GM19328 (cell line): ENCODE results near the gene CTIF.

Experiments used
- ATAC-seq: cut with Tn5 transposase; IDR thresholded peaks from one replicate; pipeline ENCODE4 v1.9.1; 2021; ENCODE audit warnings: mild to moderate bottlenecking, moderate library complexity; ENCODE audit not compliant: unreplicated experiment

CTIF gene

GRCh38 chr18:48550101-48550729, 11.4 kb downstream of the CTIF start:
- no peak for ATAC-seq

GRCh38 chr18:48551100-48551499, 12.3 kb downstream of the CTIF start:
- ATAC-seq: no peak

GRCh38 chr18:48552130-48552529, 13.3 kb downstream of the CTIF start:
- no peak for ATAC-seq

GRCh38 chr18:48553236-48553635, 14.4 kb downstream of the CTIF start:
- no peak for ATAC-seq

GRCh38 chr18:48554610-48555400, 16.0 kb downstream of the CTIF start:
- no peak for ATAC-seq

- ATAC-seq: no peak
Observed at GRCh38 chr18:48555465-48555995, 16.7 kb downstream of the CTIF start.

- no peak for ATAC-seq
Observed at GRCh38 chr18:48557640-48558174, 18.9 kb downstream of the CTIF start.

GRCh38 chr18:48558248-48558647, 19.4 kb downstream of the CTIF start:
- ATAC-seq: no peak

- no peak for ATAC-seq
Observed at GRCh38 chr18:48560491-48560890, 21.7 kb downstream of the CTIF start.

- ATAC-seq: no peak
Observed at GRCh38 chr18:48562075-48562474, 23.2 kb downstream of the CTIF start.

GRCh38 chr18:48563027-48563426, 24.2 kb downstream of the CTIF start:
- ATAC-seq: no peak

- no peak for ATAC-seq
Observed at GRCh38 chr18:48564139-48564538, 25.3 kb downstream of the CTIF start.

GRCh38 chr18:48565105-48565504, 26.3 kb downstream of the CTIF start:
- no peak for ATAC-seq

GRCh38 chr18:48566589-48566988, 27.8 kb downstream of the CTIF start:
- no peak for ATAC-seq

- ATAC-seq: no peak
Observed at GRCh38 chr18:48567388-48567787, 28.6 kb downstream of the CTIF start.

- ATAC-seq: no peak
Observed at GRCh38 chr18:48569139-48569914, 30.5 kb downstream of the CTIF start.

GRCh38 chr18:48569915-48570264, 31.1 kb downstream of the CTIF start:
- no peak for ATAC-seq

- no peak for ATAC-seq
Observed at GRCh38 chr18:48570313-48570712, 31.5 kb downstream of the CTIF start.

GRCh38 chr18:48571639-48572384, 33.0 kb downstream of the CTIF start:
- ATAC-seq: no peak

- no peak for ATAC-seq
Observed at GRCh38 chr18:48572402-48573126, 33.7 kb downstream of the CTIF start.
